HepG2 (cell line): Measurements from ENCODE around the gene GNA14. TPM values are rescaled to one million over a fixed set of nuclear protein-coding genes. Genes with fewer than 3 reads are reported as not detected.

Source experiments
- ATAC-seq: fragments of 200-7000 bp; cut with Tn5 transposase; 3 replicates; pipeline ENCODE4 v1.9.1; 2020; ENCODE audit warnings: mild to moderate bottlenecking, moderate library complexity
- BruUV-seq: library from RNA; stranded (reverse); fragments of 400-500 nt; replicated peaks from 2 replicates; lab custom pipeline; 2021; lab: Mats Ljungman, UMichigan
- CTCF ChIA-PET: fragments of 300-600 bp; formaldehyde crosslinking; extraction: SDS; loops from one replicate; lab custom pipeline; 2021; ENCODE audit warnings: low total read pairs, inconsistent platforms, low intra/inter-chr PET ratio; lab: Yijun Ruan, JAX
- POLR2A ChIA-PET: fragments of 350-600 bp; sonication (Branson Sonifier 250); formaldehyde crosslinking; loops from one replicate; lab custom pipeline; 2020; ENCODE audit warnings: antibody characterized with exemption, inconsistent platforms; lab: Yijun Ruan, JAX
- DNase-seq: peaks from one replicate; pipeline ENCODE4 v3.0.0-alpha.2; 2015; ENCODE audit warnings: low spot score
- FAIRE-seq: peaks from 3 replicates; lab custom pipeline; 2011; peaks lifted over from hg19 to GRCh38; lab: Jason Lieb, UNC
- H2AFZ ChIP-seq: one replicate; pipeline ENCODE4 v1.6.1; 2011; ENCODE audit warnings: low read length, inconsistent platforms
- H3K27ac ChIP-seq: fragments of 300-600 bp; 3 replicates; pipeline ENCODE4 v1.8.0; 2011; ENCODE audit warnings: mixed run types, mild to moderate bottlenecking, mixed read lengths, low read length, inconsistent platforms; ENCODE audit not compliant: insufficient read depth; ENCODE audit errors: extremely low read length
- H3K27me3 ChIP-seq, 2 experiments: fragments of 200-600 bp in 1 of 2; 2 replicates in 1 of 2; 3 replicates in 1 of 2; pipeline versions ENCODE4 v1.6.0 to v1.8.0; 2011; ENCODE audit warnings: low read length in 2 of 2, mild to moderate bottlenecking in 2 of 2, moderate library complexity in 2 of 2, inconsistent platforms in 1 of 2; ENCODE audit not compliant: insufficient read depth in 2 of 2, control insufficient read depth in 1 of 2
- H3K36me3 ChIP-seq, 2 experiments: fragments of 200-600 bp in 1 of 2; replicated peaks in 1 of 2; 2 replicates in 1 of 2; 3 replicates in 1 of 2; pipeline versions ENCODE4 v1.5.1 to v1.8.0; 2011; ENCODE audit warnings: low read length in 2 of 2, inconsistent platforms in 1 of 2; ENCODE audit not compliant: insufficient read depth in 2 of 2, control insufficient read depth in 1 of 2
- H3K4me1 ChIP-seq: 2 replicates; pipeline ENCODE4 v1.5.1; 2012; ENCODE audit warnings: low read length, inconsistent platforms; ENCODE audit not compliant: insufficient read depth
- H3K4me2 ChIP-seq: 2 replicates; pipeline ENCODE4 v1.6.0; 2011; ENCODE audit warnings: low read depth, low read length, inconsistent platforms
- H3K4me3 ChIP-seq, 3 experiments: fragments of 200-600 bp in 1 of 3; sonication (generic), shearing (Covaris generic) in 1 of 3; replicated peaks in 1 of 3; 2 replicates each; pipeline ENCODE4 v1.5.1; 2011 to 2016; ENCODE audit warnings: low read length in 3 of 3, inconsistent platforms in 2 of 3, low read depth in 2 of 3, mild to moderate bottlenecking in 2 of 3, control low read depth in 1 of 3, mixed read lengths in 1 of 3; ENCODE audit not compliant: insufficient read depth in 1 of 3
- H3K79me2 ChIP-seq: one replicate; pipeline ENCODE4 v1.6.1; 2011; ENCODE audit warnings: low read length, inconsistent platforms; ENCODE audit not compliant: insufficient read depth
- H3K9ac ChIP-seq: 2 replicates; pipeline ENCODE4 v1.6.0; 2011; ENCODE audit warnings: mild to moderate bottlenecking, low read depth, low read length, inconsistent platforms; ENCODE audit not compliant: insufficient read depth
- H3K9me3 ChIP-seq: 2 replicates; pipeline ENCODE4 v1.5.1; 2012; ENCODE audit warnings: mild to moderate bottlenecking, low read length
- H4K20me1 ChIP-seq: 2 replicates; pipeline ENCODE4 v1.6.0; 2011; ENCODE audit warnings: inconsistent platforms, mild to moderate bottlenecking, low read length, moderate library complexity; ENCODE audit not compliant: insufficient read depth
- ATF2 ChIP-seq: sonication (generic); formaldehyde crosslinking; IDR thresholded peaks from 2 replicates; pipeline ENCODE4 v1.4.0; 2020; ENCODE audit warnings: missing genetic modification reagents
- BHLHE40 ChIP-seq: IDR thresholded peaks from 2 replicates; pipeline ENCODE4 v1.6.1; 2011; ENCODE audit warnings: low read length, improper control_type of control experiment
- MBD4 ChIP-seq: IDR thresholded peaks from 2 replicates; pipeline ENCODE4 v1.6.1; 2012; ENCODE audit warnings: low read length, inconsistent platforms, borderline replicate concordance
- NCOR1 ChIP-seq: fragments of 200-600 bp; sonication (generic); IDR thresholded peaks from 2 replicates; pipeline ENCODE4 v1.7.0; 2017; ENCODE audit warnings: antibody characterized with exemption, low read length, borderline replicate concordance
- NFKB2 ChIP-seq: sonication (generic); formaldehyde crosslinking; IDR thresholded peaks from 2 replicates; pipeline ENCODE4 v1.4.0; 2020; ENCODE audit warnings: missing genetic modification reagents, borderline replicate concordance
- NPAS2 ChIP-seq: sonication (generic); formaldehyde crosslinking; IDR thresholded peaks from 2 replicates; pipeline ENCODE4 v1.8.0; 2022; ENCODE audit warnings: mild to moderate bottlenecking, missing genetic modification reagents, borderline replicate concordance
- PRDM10 ChIP-seq: sonication (generic); formaldehyde crosslinking; IDR thresholded peaks from 2 replicates; pipeline ENCODE4 v1.4.0; 2020; ENCODE audit warnings: low read depth, missing genetic modification reagents
- RAD21 ChIP-seq: fragments of 450-650 bp; formaldehyde crosslinking; IDR thresholded peaks from 2 replicates; pipeline ENCODE4 v1.5.0; 2020; ENCODE audit warnings: mild to moderate bottlenecking
- TFAP4 ChIP-seq: sonication (generic); IDR thresholded peaks from 2 replicates; pipeline ENCODE4 v1.6.1; 2016; ENCODE audit warnings: low read depth, borderline replicate concordance
- U2AF2 ChIP-seq: fragments of 200-400 bp; formaldehyde crosslinking; IDR thresholded peaks from 2 replicates; pipeline ENCODE4 v1.6.1; 2017; ENCODE audit warnings: low read depth, mild to moderate bottlenecking, low read length
- ZNF414 ChIP-seq: sonication (generic); formaldehyde crosslinking; IDR thresholded peaks from 2 replicates; pipeline ENCODE4 v1.5.0; 2020; ENCODE audit warnings: missing genetic modification reagents
- ZNF740 ChIP-seq: sonication (generic); formaldehyde crosslinking; IDR thresholded peaks from 2 replicates; pipeline ENCODE4 v1.4.0; 2020; ENCODE audit warnings: missing genetic modification reagents
- ZNF784 ChIP-seq: sonication (generic); formaldehyde crosslinking; IDR thresholded peaks from 2 replicates; pipeline ENCODE4 v1.5.1; 2020; ENCODE audit warnings: missing genetic modification reagents, mild to moderate bottlenecking, borderline replicate concordance
- WGBS: methylation state at CpG from one replicate; pipeline ENCODE4 v1.1.6; 2017; ENCODE audit warnings: low lambda C conversion rate; 5-methylcytosine and 5-hydroxymethylcytosine counted together
- in situ Hi-C: cut with HindIII; loops from 2 replicates; pipeline ENCODE4 v1.10.0; 2017; ENCODE audit warnings: low pct_unique_long_range_greater_than_20kb; ENCODE audit not compliant: extremely low pct_ligation_motif_present
- intact Hi-C: fragments of 100-400 bp; cut with micrococcal nuclease; formaldehyde crosslinking; loops from one replicate; pipeline ENCODE4 v1.10.0; 2022; ENCODE audit not compliant: unreplicated experiment
- polyA plus RNA-seq, 8 experiments: library from polyadenylated mRNA; depleted of rRNA in 3 of 8; stranded (reverse) in 7 of 8; unstranded in 1 of 8; fragments of >200 nt; fragmentation: Illumina TruSeq in 4 of 8; extraction: Trizol in 4 of 8; gene quantifications; 2 replicates each; pipeline versions ENCODE4 v1.2.1 to v1.2.3, GENCODE V29; 2011 to 2016; ENCODE audit warnings: low read depth in 4 of 8, missing spikeins in 1 of 8, mixed read lengths in 1 of 8; ENCODE audit not compliant: insufficient read depth in 1 of 8
- total RNA-seq, 5 experiments: library from RNA; depleted of rRNA; stranded (reverse); fragments of >200 nt; fragmentation: Illumina TruSeq; extraction: Trizol; gene quantifications; 2 replicates each; pipeline ENCODE4 v1.2.3, GENCODE V29; 2016; ENCODE audit warnings: low read depth in 1 of 5

The GNA14 gene
- total and polyA plus RNA-seq, 2 of the 13 experiments (the other 11 are each of a cell fraction or from before 2014, with no cell fraction given) = not detected

GRCh38 chr9:77605449-77606220 is 42.5 kb downstream of the GNA14 start:
- ChIA-PET POLR2A (no interaction called here), CTCF (no interaction called here)
- H2AFZ ChIP-seq = no peak overlapping the region
- no peaks in the 10 kb centered on the region for H3K9me3 ChIP-seq
- 20% methylated on average over 4 of the region's 4 CpGs for WGBS
- ATAC-seq (no peak), FAIRE-seq (no peak), DNase-seq (no peak)
- intact Hi-C loops (no loop called here), in situ Hi-C loops (no loop called here)
- no peak overlapping the region for H3K4me2 ChIP-seq
- no peaks in the 10 kb centered on the region for H3K79me2 ChIP-seq
- H3K4me3 ChIP-seq = no peak overlapping the region
- H3K27ac ChIP-seq = no peak overlapping the region
- no peaks in the 10 kb centered on the region for H4K20me1 ChIP-seq
- no peak overlapping the region for H3K9ac ChIP-seq
- no peaks in the 10 kb centered on the region for H3K36me3 ChIP-seq
- BruUV-seq = no TSS peak
- peaks cover 0 to 4% of the 10 kb centered on the region in 2 experiments; a peak in 1 of 5 replicates for H3K27me3 ChIP-seq
- H3K4me1 ChIP-seq = no peaks in the 10 kb centered on the region
- TF ChIP-seq BHLHE40 (no peak), MBD4 (no peak), TFAP4 (no peak), NCOR1 (no peak), U2AF2 (no peak), NPAS2 (CRISPR knock-in tag) (no peak), ZNF784 (no peak), ATF2 (CRISPR knock-in tag) (no peak), NFKB2 (no peak), ZNF414 (CRISPR knock-in tag) (no peak), PRDM10 (CRISPR knock-in tag) (no peak), RAD21 (CRISPR knock-in tag) (no peak), ZNF740 (CRISPR knock-in tag) (no peak)
